Measurements from ENCODE around the gene UGT1A1. TPM values are rescaled to one million over a fixed set of nuclear protein-coding genes. Genes with fewer than 3 reads are reported as not detected.

UGT1A1 gene
- total RNA-seq, 1 donor from 2014 or later = 0.98 TPM

DNA sequence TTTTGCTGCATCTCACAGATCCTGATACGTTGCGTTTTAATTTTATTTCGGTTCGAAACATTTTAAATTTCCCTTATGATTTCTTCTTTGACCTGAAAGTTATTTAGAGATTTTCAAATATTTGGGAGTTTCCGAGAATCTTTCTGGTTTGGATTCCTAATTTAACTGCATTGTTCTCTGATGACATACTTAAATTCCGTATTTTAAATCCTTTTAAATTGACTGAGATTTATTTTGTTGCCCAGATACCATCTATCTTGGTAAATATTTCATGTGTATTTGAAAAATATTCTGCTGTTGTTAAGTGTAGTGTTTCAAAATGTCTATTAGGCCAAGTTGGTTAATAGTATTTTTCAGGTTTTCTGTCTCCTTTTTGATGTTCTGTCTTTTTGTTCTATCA, 55.8 kb downstream of the UGT1A1 start:
- no peak for DNase-seq (ENCODE audit: extremely low spot score in 2 of 2)
- H3K4me3 ChIP-seq = no peak overlapping the region
- H3K27ac ChIP-seq = no peak overlapping the region
- H3K4me1 ChIP-seq = no peaks in the 10 kb centered on the region
- TF ChIP-seq, protein P1, sequence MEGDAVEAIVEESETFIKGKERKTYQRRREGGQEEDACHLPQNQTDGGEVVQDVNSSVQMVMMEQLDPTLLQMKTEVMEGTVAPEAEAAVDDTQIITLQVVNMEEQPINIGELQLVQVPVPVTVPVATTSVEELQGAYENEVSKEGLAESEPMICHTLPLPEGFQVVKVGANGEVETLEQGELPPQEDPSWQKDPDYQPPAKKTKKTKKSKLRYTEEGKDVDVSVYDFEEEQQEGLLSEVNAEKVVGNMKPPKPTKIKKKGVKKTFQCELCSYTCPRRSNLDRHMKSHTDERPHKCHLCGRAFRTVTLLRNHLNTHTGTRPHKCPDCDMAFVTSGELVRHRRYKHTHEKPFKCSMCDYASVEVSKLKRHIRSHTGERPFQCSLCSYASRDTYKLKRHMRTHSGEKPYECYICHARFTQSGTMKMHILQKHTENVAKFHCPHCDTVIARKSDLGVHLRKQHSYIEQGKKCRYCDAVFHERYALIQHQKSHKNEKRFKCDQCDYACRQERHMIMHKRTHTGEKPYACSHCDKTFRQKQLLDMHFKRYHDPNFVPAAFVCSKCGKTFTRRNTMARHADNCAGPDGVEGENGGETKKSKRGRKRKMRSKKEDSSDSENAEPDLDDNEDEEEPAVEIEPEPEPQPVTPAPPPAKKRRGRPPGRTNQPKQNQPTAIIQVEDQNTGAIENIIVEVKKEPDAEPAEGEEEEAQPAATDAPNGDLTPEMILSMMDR (IDR thresholded peaks at IDR 0.05) = no peak
- TF ChIP-seq POLR2AphosphoS5 (IDR thresholded peaks at IDR 0.05; ENCODE audit: insufficient read depth in 1 of 2, low read depth in 1 of 2) (no peak), POLR2A (IDR thresholded peaks at IDR 0.05) (no peak)
- no peaks in the 10 kb centered on the region for H3K36me3 ChIP-seq
- intact Hi-C loops (cut with DNase I) = no loop called here
- no peaks in the 10 kb centered on the region for H3K27me3 ChIP-seq
- H3K9me3 ChIP-seq = no peaks in the 10 kb centered on the region

GRCh38 chr2:233816334-233816733, 56.3 kb downstream of the UGT1A1 start:
- DNase-seq (ENCODE audit: extremely low spot score in 2 of 2) = no peak
- TF ChIP-seq POLR2AphosphoS5 (IDR thresholded peaks at IDR 0.05; ENCODE audit: insufficient read depth in 1 of 2, low read depth in 1 of 2) = no peak
- TF ChIP-seq, protein P1 (IDR thresholded peaks at IDR 0.05) = no peak
- TF ChIP-seq POLR2A (IDR thresholded peaks at IDR 0.05) = no peak
- no peak overlapping the region for H3K4me3 ChIP-seq
- no peaks in the 10 kb centered on the region for H3K4me1 ChIP-seq
- H3K9me3 ChIP-seq = no peaks in the 10 kb centered on the region
- no peaks in the 10 kb centered on the region for H3K36me3 ChIP-seq
- H3K27ac ChIP-seq = no peak overlapping the region
- no peaks in the 10 kb centered on the region for H3K27me3 ChIP-seq
- intact Hi-C loops (cut with DNase I) = no loop called here

DNA sequence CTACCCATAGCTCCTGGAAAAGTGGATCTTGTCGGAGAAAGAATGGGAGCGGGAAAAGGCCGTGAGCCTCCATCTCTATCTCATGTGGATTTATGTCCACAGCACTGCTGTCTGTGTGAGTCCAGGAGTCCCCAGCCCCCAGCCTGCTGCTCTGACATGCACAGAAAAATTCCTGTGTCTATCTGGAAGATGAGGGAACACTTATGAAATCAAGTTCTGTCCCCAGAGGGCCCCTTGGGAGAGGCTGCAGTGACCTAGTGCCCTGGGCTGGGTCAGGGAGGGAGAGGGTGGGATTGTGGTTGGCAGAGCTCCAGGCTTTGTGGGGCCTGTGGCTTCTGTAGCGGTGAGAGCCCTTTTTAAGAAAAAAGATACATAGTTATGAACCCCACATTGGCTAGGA, 56.7 kb downstream of the UGT1A1 start:
- Histone ChIP-seq H3K9me3 (no peaks in the 10 kb centered on the region), H3K4me1 (no peaks in the 10 kb centered on the region), H3K27ac (no peak overlapping the region), H3K36me3 (no peaks in the 10 kb centered on the region), H3K27me3 (no peaks in the 10 kb centered on the region), H3K4me3 (no peak overlapping the region)
- intact Hi-C loops (cut with DNase I) = no loop called here
- DNase-seq (ENCODE audit: extremely low spot score in 2 of 2) = no peak
- TF ChIP-seq, protein P1 (IDR thresholded peaks at IDR 0.05) = no peak
- TF ChIP-seq POLR2A (IDR thresholded peaks at IDR 0.05) = no peak
- TF ChIP-seq POLR2AphosphoS5 (IDR thresholded peaks at IDR 0.05; ENCODE audit: insufficient read depth in 1 of 2, low read depth in 1 of 2) = no peak

DNA sequence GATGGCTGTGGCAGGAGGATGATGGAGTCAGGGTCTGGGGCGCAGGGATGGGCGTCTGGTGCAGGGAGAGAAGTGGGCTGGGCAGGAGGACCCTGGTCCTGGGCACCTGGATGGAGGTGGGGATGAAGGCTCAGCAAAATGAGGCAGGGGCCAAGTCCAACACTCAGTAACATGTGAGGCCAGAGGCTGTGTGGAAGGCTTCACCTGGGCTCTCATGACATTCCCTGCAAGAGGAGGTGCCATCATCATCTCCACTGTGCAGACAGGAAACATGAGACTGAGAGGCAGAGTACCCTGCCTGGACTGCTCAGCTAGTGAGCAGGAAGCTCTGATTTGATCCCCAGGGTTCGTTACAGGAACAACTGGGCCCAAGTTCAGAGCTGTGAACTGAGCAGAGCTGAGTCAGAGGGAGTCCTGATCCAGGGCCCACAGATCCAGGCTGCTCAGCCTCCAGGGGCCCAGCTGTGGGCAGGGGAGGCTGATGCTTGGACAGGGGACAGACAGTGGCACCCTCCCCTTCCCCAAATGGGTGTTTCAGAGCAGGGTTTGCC, 57.4 kb downstream of the UGT1A1 start:
- Histone ChIP-seq H3K27ac (no peak overlapping the region), H3K36me3 (no peaks in the 10 kb centered on the region), H3K9me3 (no peaks in the 10 kb centered on the region), H3K27me3 (no peaks in the 10 kb centered on the region), H3K4me1 (no peaks in the 10 kb centered on the region), H3K4me3 (no peak overlapping the region)
- TF ChIP-seq POLR2AphosphoS5 (IDR thresholded peaks at IDR 0.05; ENCODE audit: insufficient read depth in 1 of 2, low read depth in 1 of 2) = no peak
- TF ChIP-seq POLR2A (IDR thresholded peaks at IDR 0.05) = no peak
- TF ChIP-seq, protein P1 (IDR thresholded peaks at IDR 0.05) = no peak
- no peak for DNase-seq (ENCODE audit: extremely low spot score in 2 of 2)
- intact Hi-C loops (cut with DNase I) = no loop called here

- Histone ChIP-seq H3K27me3 (no peaks in the 10 kb centered on the region), H3K4me3 (no peak overlapping the region), H3K27ac (no peak overlapping the region), H3K36me3 (no peaks in the 10 kb centered on the region), H3K9me3 (no peaks in the 10 kb centered on the region), H3K4me1 (no peaks in the 10 kb centered on the region)
- TF ChIP-seq, protein P1 (IDR thresholded peaks at IDR 0.05) = no peak
- no peak for TF ChIP-seq POLR2AphosphoS5 (IDR thresholded peaks at IDR 0.05; ENCODE audit: insufficient read depth in 1 of 2, low read depth in 1 of 2)
- TF ChIP-seq POLR2A (IDR thresholded peaks at IDR 0.05) = no peak
- no peak for DNase-seq (ENCODE audit: extremely low spot score in 2 of 2)
- intact Hi-C loops (cut with DNase I) = no loop called here
These were observed 58.0 kb downstream of the UGT1A1 start for GRCh38 chr2:233817995-233818638.

All from vagina (tissue), 2 donors.